ENCODE data around the gene TLE5. TPM values are rescaled to one million over a fixed set of nuclear protein-coding genes. Genes with fewer than 3 reads are reported as not detected.
A peak's percentile ranks its signal among the peaks of the same experiment; 100 is the strongest.

TLE5 gene
- total and polyA plus RNA-seq, 4 experiments from 2014 or later, result 572 to 943 (median 888) TPM

- Mint-ChIP-seq H3K9me3 (peaks cover 0 to 5% (median 0%) of the 10 kb centered on the region in 8 donors), H3K36me3 (peaks cover 0 to 5% of the 10 kb centered on the region in 2 donors)
Measured at GRCh38 chr19:3034406-3034655, 28.0 kb downstream of the TLE5 start.

GRCh38 chr19:3033595-3034405, 28.5 kb downstream of the TLE5 start:
- ChIA-PET CTCF (ENCODE audit: partially characterized antibody) (no interaction called here), POLR2A (ENCODE audit: partially characterized antibody) (interaction anchor here (15.6 kb wide), 1 partner anchor 23 kb away, joined by 555 read pairs; the partner anchor contains the start of gene TLE5)
- Histone ChIP-seq H3K36me3 (ENCODE audit: insufficient read depth, low read length) (no peaks in the 10 kb centered on the region), H3K4me3 (ENCODE audit: low read length in 2 of 2) (no peak overlapping the region), H3K27me3 (ENCODE audit: insufficient read depth, low read length) (no peaks in the 10 kb centered on the region), H3K27ac (ENCODE audit: low read depth, low read length) (no peak overlapping the region), H3K9me3 (ENCODE audit: control insufficient read depth in 1 of 2, low read length in 2 of 2) (no peaks in the 10 kb centered on the region), H3K4me1 (ENCODE audit: insufficient read depth, low read length) (peaks cover 26% of the 10 kb centered on the region)
- DNase-seq, result no peak
- peaks cover 18 to 43% (median 25%) of the 10 kb centered on the region in 4 donors for H3K4me1 Mint-ChIP-seq
- H3K27me3 Mint-ChIP-seq, result peaks cover 0 to 3% of the 10 kb centered on the region in 2 donors
- peaks cover 0 to 5% of the 10 kb centered on the region in 2 donors for H3K36me3 Mint-ChIP-seq
- intact Hi-C loops (cut with micrococcal nuclease), result loop anchor here (10.0 kb wide), 1 partner anchor 219 kb away; the partner anchor contains the start of gene ZNF554
- peak overlapping the region in 7 of 8 donors; percentile 5 to 93 (median 59) for H3K4me3 Mint-ChIP-seq
- peaks cover 0 to 5% (median 0%) of the 10 kb centered on the region in 8 donors for H3K9me3 Mint-ChIP-seq
- H3K27ac Mint-ChIP-seq, result peak overlapping the region in 4 of 7 donors; percentile 64 to 99 (median 87)

More at GRCh38 chr19:3034406-3034655, 28.0 kb downstream of the TLE5 start:
- ChIA-PET POLR2A (ENCODE audit: partially characterized antibody) (interaction anchor here (3.1 to 15.6 kb wide), 3 partner anchors 23 to 151 kb away, joined by 14 to 555 read pairs (median 17); partner anchors contain the start of genes NCLN and TLE5), CTCF (ENCODE audit: partially characterized antibody) (no interaction called here)
- H3K4me1 Mint-ChIP-seq, result peaks cover 18 to 44% (median 27%) of the 10 kb centered on the region in 4 donors
- no peaks in the 10 kb centered on the region for H3K36me3 ChIP-seq (ENCODE audit: insufficient read depth, low read length)
- H3K4me3 Mint-ChIP-seq, result peak overlapping the region; percentile 55 to 96 (median 90)
- H3K27ac ChIP-seq (ENCODE audit: low read depth, low read length), result no peak overlapping the region
- no peaks in the 10 kb centered on the region for H3K9me3 ChIP-seq (ENCODE audit: control insufficient read depth in 1 of 2, low read length in 2 of 2)
- no peak for DNase-seq
- H3K27ac Mint-ChIP-seq, result peak overlapping the region in 4 of 7 donors; percentile 76 to 99 (median 98)
- intact Hi-C loops (cut with micrococcal nuclease), result loop anchor here (10.0 kb wide), 1 partner anchor 220 kb away; the partner anchor contains the start of gene ZNF554
- peaks cover 26% of the 10 kb centered on the region for H3K4me1 ChIP-seq (ENCODE audit: insufficient read depth, low read length)
- H3K27me3 Mint-ChIP-seq, result peaks cover 0 to 3% of the 10 kb centered on the region in 2 donors
- no peak overlapping the region for H3K4me3 ChIP-seq (ENCODE audit: low read length in 2 of 2)
- no peaks in the 10 kb centered on the region for H3K27me3 ChIP-seq (ENCODE audit: insufficient read depth, low read length)

- POLR2A ChIA-PET (ENCODE audit: partially characterized antibody), result interaction anchor here (1.0 to 2.4 kb wide), 3 partner anchors 21 to 29 kb away, joined by 3 to 13 read pairs (median 12); no protein-coding TSS in a partner anchor
- H3K9me3 Mint-ChIP-seq, result peaks cover 0 to 5% (median 0%) of the 10 kb centered on the region in 8 donors
- Histone ChIP-seq H3K36me3 (ENCODE audit: insufficient read depth, low read length) (no peaks in the 10 kb centered on the region), H3K27me3 (ENCODE audit: insufficient read depth, low read length) (no peaks in the 10 kb centered on the region), H3K9me3 (ENCODE audit: control insufficient read depth in 1 of 2, low read length in 2 of 2) (no peaks in the 10 kb centered on the region), H3K4me1 (ENCODE audit: insufficient read depth, low read length) (peaks cover 29% of the 10 kb centered on the region), H3K27ac (ENCODE audit: low read depth, low read length) (no peak overlapping the region), H3K4me3 (ENCODE audit: low read length in 2 of 2) (no peak overlapping the region)
- peaks cover 0 to 5% of the 10 kb centered on the region in 2 donors for H3K36me3 Mint-ChIP-seq
- no peak for DNase-seq
- CTCF ChIA-PET (ENCODE audit: partially characterized antibody), result no interaction called here
- H3K27me3 Mint-ChIP-seq, result peaks cover 0 to 3% of the 10 kb centered on the region in 2 donors
- H3K4me3 Mint-ChIP-seq, result peak overlapping the region in 3 of 8 donors; percentile 1 to 66 (median 61)
- intact Hi-C loops (cut with micrococcal nuclease), result loop anchor here (10.0 kb wide), 1 partner anchor 217 kb away; the partner anchor contains the start of gene ZNF554
- peak overlapping the region in 2 of 7 donors; percentile 65 to 84 for H3K27ac Mint-ChIP-seq
- peaks cover 21 to 46% (median 33%) of the 10 kb centered on the region in 4 donors for H3K4me1 Mint-ChIP-seq
Measured at GRCh38 chr19:3031607-3031867, 30.8 kb downstream of the TLE5 start.

GRCh38 chr19:3029065-3029923, 33.0 kb downstream of the TLE5 start, which contains the start of gene TLE2:
TSS of gene TLE2 (minus strand) at chr19:3029280. CDS start at chr19:3028904, 376 bp downstream.
- Histone ChIP-seq H3K27me3 (ENCODE audit: insufficient read depth, low read length) (no peaks in the 10 kb centered on the region), H3K27ac (ENCODE audit: low read depth, low read length) (no peak within 1 kb of the TSS), H3K4me1 (ENCODE audit: insufficient read depth, low read length) (peaks cover 24% of the 10 kb centered on the region), H3K9me3 (ENCODE audit: control insufficient read depth in 1 of 2, low read length in 2 of 2) (no peaks in the 10 kb centered on the region), H3K4me3 (ENCODE audit: low read length in 2 of 2) (peak within 1 kb of the TSS in 1 of 2 donors; percentile 41), H3K36me3 (ENCODE audit: insufficient read depth, low read length) (no peaks in the 10 kb centered on the region)
- CTCF ChIA-PET (ENCODE audit: partially characterized antibody), result no interaction called here
- Mint-ChIP-seq H3K36me3 (no peaks in the 10 kb centered on the region), H3K27me3 (no peaks in the 10 kb centered on the region), H3K27ac (peak within 1 kb of the TSS in 6 of 7 donors; percentile 30 to 85 (median 36)), H3K4me3 (peak within 1 kb of the TSS; percentile 72 to 85 (median 80)), H3K4me1 (peaks cover 9 to 38% (median 25%) of the 10 kb centered on the region in 4 donors), H3K9me3 (no peaks in the 10 kb centered on the region)
- peak in 2 of 5 donors; percentile 20 to 35 for DNase-seq
- POLR2A ChIA-PET (ENCODE audit: partially characterized antibody), result interaction anchor here (1.0 to 2.4 kb wide), 4 partner anchors 13 to 450 kb away, joined by 3 to 12 read pairs (median 5); no protein-coding TSS in a partner anchor
- intact Hi-C loops (cut with micrococcal nuclease), result no loop called here

GRCh38 chr19:3028305-3029064, 33.8 kb downstream of the TLE5 start:
- Histone ChIP-seq H3K4me1 (ENCODE audit: insufficient read depth, low read length) (peaks cover 23% of the 10 kb centered on the region), H3K36me3 (ENCODE audit: insufficient read depth, low read length) (no peaks in the 10 kb centered on the region), H3K27ac (ENCODE audit: low read depth, low read length) (no peak overlapping the region), H3K27me3 (ENCODE audit: insufficient read depth, low read length) (no peaks in the 10 kb centered on the region), H3K9me3 (ENCODE audit: control insufficient read depth in 1 of 2, low read length in 2 of 2) (no peaks in the 10 kb centered on the region), H3K4me3 (ENCODE audit: low read length in 2 of 2) (peak overlapping the region in 1 of 2 donors; percentile 41)
- Mint-ChIP-seq H3K4me3 (peak overlapping the region; percentile 64 to 85 (median 78)), H3K27ac (peak overlapping the region in 5 of 7 donors; percentile 30 to 43 (median 36)), H3K27me3 (no peaks in the 10 kb centered on the region), H3K4me1 (peaks cover 8 to 33% (median 22%) of the 10 kb centered on the region in 4 donors), H3K9me3 (no peaks in the 10 kb centered on the region), H3K36me3 (no peaks in the 10 kb centered on the region)
- ChIA-PET POLR2A (ENCODE audit: partially characterized antibody) (interaction anchor here (0.9 to 2.2 kb wide), 8 partner anchors 8 to 451 kb away, joined by 3 to 12 read pairs (median 4); partner anchors contain the start of genes TLE5 and TLE6), CTCF (ENCODE audit: partially characterized antibody) (interaction anchor here (1.0 to 1.4 kb wide), 2 partner anchors 68 to 75 kb away, joined by 3 to 5 read pairs; no protein-coding TSS in a partner anchor)
- peak in 2 of 5 donors; percentile 14 to 55 for DNase-seq
- intact Hi-C loops (cut with micrococcal nuclease), result no loop called here

- peak overlapping the region in 6 of 7 donors; percentile 30 to 78 (median 36) for H3K27ac Mint-ChIP-seq
- H3K27ac ChIP-seq (ENCODE audit: low read depth, low read length), result no peak overlapping the region
- no peaks in the 10 kb centered on the region for H3K36me3 ChIP-seq (ENCODE audit: insufficient read depth, low read length)
- CTCF ChIA-PET (ENCODE audit: partially characterized antibody), result interaction anchor here (1.0 to 1.4 kb wide), 2 partner anchors 67 to 76 kb away, joined by 3 to 5 read pairs; no protein-coding TSS in a partner anchor
- DNase-seq, result no peak
- H3K9me3 ChIP-seq (ENCODE audit: control insufficient read depth in 1 of 2, low read length in 2 of 2), result no peaks in the 10 kb centered on the region
- no peaks in the 10 kb centered on the region for H3K9me3 Mint-ChIP-seq
- no peak overlapping the region for H3K4me3 ChIP-seq (ENCODE audit: low read length in 2 of 2)
- POLR2A ChIA-PET (ENCODE audit: partially characterized antibody), result interaction anchor here (0.9 to 2.2 kb wide), 8 partner anchors 9 to 451 kb away, joined by 3 to 12 read pairs (median 4); partner anchors contain the start of genes TLE5 and TLE6
- H3K27me3 ChIP-seq (ENCODE audit: insufficient read depth, low read length), result no peaks in the 10 kb centered on the region
- intact Hi-C loops (cut with micrococcal nuclease), result no loop called here
- no peaks in the 10 kb centered on the region for H3K27me3 Mint-ChIP-seq
- peaks cover 7 to 33% (median 21%) of the 10 kb centered on the region in 4 donors for H3K4me1 Mint-ChIP-seq
- peak overlapping the region in 6 of 8 donors; percentile 64 to 85 (median 78) for H3K4me3 Mint-ChIP-seq
- peaks cover 23% of the 10 kb centered on the region for H3K4me1 ChIP-seq (ENCODE audit: insufficient read depth, low read length)
- no peaks in the 10 kb centered on the region for H3K36me3 Mint-ChIP-seq
Measured at GRCh38 chr19:3027981-3028304, 34.4 kb downstream of the TLE5 start.

All from CD4-positive, alpha-beta memory T cell (primary cell).